Measurements from ENCODE around the gene CSNK1D. TPM values are rescaled to one million over a fixed set of nuclear protein-coding genes. Genes with fewer than 3 reads are reported as not detected.
A peak's percentile ranks its signal among the peaks of the same experiment; 100 is the strongest.

The CSNK1D gene
- total RNA-seq, 4 donors from 2014 or later: 52.3 to 142 (median 58.8) TPM

DNA sequence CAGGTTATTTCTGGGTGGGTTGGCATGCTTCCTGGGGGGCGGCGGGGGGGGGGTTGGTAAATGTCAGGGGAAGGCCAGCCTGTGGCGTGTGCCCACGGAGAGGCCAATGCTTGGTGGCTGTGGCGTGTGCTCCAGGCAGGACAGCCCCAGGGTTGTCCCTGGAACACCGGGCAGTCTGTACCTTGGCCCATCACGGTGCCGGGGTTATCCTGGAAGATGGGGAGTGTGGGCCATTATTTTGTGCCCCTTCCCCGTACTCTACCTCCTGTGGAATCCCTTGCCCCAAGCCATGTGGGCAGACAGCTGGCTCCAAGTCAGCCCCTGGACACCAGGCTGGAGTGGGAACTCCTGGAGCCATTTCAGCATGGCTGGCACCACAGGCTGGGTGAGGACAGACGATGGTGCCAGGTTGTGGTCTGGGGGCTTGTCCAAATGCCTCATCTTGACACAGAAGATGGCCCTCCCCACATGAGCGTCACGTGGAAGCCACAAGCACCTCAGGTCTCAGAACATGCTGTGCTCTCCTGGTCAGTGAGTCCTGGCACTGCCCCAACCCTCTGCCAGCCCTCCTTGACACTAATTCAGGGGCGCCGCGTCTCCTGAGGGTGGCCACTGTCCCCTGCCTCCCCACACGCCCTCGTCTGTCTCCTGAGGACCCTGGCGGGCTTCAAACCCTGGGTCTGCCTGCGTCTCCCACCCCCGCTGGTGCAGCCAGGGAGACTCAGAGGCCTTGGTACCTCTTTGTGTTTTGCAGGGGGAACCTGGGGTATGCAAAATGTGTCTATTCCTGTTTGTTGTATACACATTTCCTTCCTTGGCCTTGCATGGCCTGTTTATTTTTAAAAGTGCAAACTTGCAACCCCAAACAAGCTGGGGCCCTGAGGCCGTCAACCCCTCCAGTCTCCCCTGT is 40.4 kb downstream of the CSNK1D start:
- Histone ChIP-seq H3K4me3 (no peak overlapping the region), H3K4me1 (peaks cover 81% of the 10 kb centered on the region), H3K9me3 (no peaks in the 10 kb centered on the region), H3K27ac (no peak overlapping the region), H3K27me3 (peaks cover 23% of the 10 kb centered on the region), H3K36me3 (no peaks in the 10 kb centered on the region)
- peak in 1 of 2 donors; percentile 60 for DNase-seq (ENCODE audit: low spot score in 2 of 2)
- 78% methylated on average over 10 of the region's 21 CpGs for WGBS
- no peak for TF ChIP-seq POLR2AphosphoS5 (IDR thresholded peaks at IDR 0.05)
- TF ChIP-seq, protein P1, sequence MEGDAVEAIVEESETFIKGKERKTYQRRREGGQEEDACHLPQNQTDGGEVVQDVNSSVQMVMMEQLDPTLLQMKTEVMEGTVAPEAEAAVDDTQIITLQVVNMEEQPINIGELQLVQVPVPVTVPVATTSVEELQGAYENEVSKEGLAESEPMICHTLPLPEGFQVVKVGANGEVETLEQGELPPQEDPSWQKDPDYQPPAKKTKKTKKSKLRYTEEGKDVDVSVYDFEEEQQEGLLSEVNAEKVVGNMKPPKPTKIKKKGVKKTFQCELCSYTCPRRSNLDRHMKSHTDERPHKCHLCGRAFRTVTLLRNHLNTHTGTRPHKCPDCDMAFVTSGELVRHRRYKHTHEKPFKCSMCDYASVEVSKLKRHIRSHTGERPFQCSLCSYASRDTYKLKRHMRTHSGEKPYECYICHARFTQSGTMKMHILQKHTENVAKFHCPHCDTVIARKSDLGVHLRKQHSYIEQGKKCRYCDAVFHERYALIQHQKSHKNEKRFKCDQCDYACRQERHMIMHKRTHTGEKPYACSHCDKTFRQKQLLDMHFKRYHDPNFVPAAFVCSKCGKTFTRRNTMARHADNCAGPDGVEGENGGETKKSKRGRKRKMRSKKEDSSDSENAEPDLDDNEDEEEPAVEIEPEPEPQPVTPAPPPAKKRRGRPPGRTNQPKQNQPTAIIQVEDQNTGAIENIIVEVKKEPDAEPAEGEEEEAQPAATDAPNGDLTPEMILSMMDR (IDR thresholded peaks at IDR 0.05): no peak
- TF ChIP-seq POLR2A (IDR thresholded peaks at IDR 0.05): no peak
- TF ChIP-seq EP300 (IDR thresholded peaks at IDR 0.05): no peak

DNA sequence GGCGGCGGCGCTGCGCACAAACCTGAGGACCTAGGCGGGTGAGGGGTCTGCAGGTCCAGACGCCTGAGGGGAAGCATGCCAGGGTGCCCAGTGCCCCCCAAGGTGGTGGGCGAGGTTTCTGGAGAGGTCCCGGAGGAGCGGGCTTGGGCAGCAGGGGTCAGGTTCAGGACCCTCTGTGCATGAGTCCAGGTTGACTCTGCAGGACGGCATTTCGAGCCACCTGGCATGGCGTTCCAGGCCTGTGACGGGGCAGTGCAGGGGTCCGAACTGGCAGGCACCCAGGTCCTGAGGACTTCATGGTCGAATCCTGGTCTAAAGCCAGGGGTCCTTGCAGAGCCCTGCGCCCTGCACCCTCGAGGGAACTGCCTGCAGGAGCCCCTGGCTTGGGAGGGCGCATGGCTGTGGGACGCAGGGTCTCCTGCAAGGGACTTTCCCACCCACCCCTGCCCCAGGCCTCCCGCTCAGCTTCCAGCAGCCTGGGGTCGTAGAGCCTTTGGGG is 41.1 kb downstream of the CSNK1D start:
- TF ChIP-seq, protein P1 (IDR thresholded peaks at IDR 0.05): no peak
- TF ChIP-seq EP300 (IDR thresholded peaks at IDR 0.05): no peak
- no peak for TF ChIP-seq POLR2AphosphoS5 (IDR thresholded peaks at IDR 0.05)
- no peak for TF ChIP-seq POLR2A (IDR thresholded peaks at IDR 0.05)
- no peaks in the 10 kb centered on the region for H3K36me3 ChIP-seq
- peaks cover 26% of the 10 kb centered on the region for H3K27me3 ChIP-seq
- WGBS: 80% methylated on average over 2 of the region's 21 CpGs
- peak overlapping the region; percentile 61 for H3K4me3 ChIP-seq
- peak overlapping the region; percentile 78 for H3K27ac ChIP-seq
- peaks cover 76% of the 10 kb centered on the region for H3K4me1 ChIP-seq
- peak in 1 of 2 donors; percentile 78 for DNase-seq (ENCODE audit: low spot score in 2 of 2)
- no peaks in the 10 kb centered on the region for H3K9me3 ChIP-seq

- H3K27me3 ChIP-seq: peaks cover 26% of the 10 kb centered on the region
- H3K4me3 ChIP-seq: peak overlapping the region; percentile 61
- TF ChIP-seq POLR2A (IDR thresholded peaks at IDR 0.05) (no peak), EP300 (IDR thresholded peaks at IDR 0.05) (no peak), POLR2AphosphoS5 (IDR thresholded peaks at IDR 0.05) (no peak)
- TF ChIP-seq, protein P1 (IDR thresholded peaks at IDR 0.05): no peak
- 6% methylated on average over 19 of the region's 42 CpGs for WGBS
- DNase-seq (ENCODE audit: low spot score in 2 of 2): peak; percentile 85 to 87
- peak overlapping the region; percentile 78 for H3K27ac ChIP-seq
- H3K4me1 ChIP-seq: peaks cover 69% of the 10 kb centered on the region
- no peaks in the 10 kb centered on the region for H3K36me3 ChIP-seq
- H3K9me3 ChIP-seq: no peaks in the 10 kb centered on the region
Observed at GRCh38 chr17:82231562-82232321, 41.8 kb downstream of the CSNK1D start.

GRCh38 chr17:82231312-82231561 is 42.3 kb downstream of the CSNK1D start:
- no CpG with 5 or more reads among the region's 18 CpGs for WGBS
- peak overlapping the region; percentile 61 for H3K4me3 ChIP-seq
- H3K4me1 ChIP-seq: peaks cover 64% of the 10 kb centered on the region
- no peaks in the 10 kb centered on the region for H3K9me3 ChIP-seq
- H3K36me3 ChIP-seq: no peaks in the 10 kb centered on the region
- peaks cover 26% of the 10 kb centered on the region for H3K27me3 ChIP-seq
- H3K27ac ChIP-seq: peak overlapping the region; percentile 78
- TF ChIP-seq, protein P1 (IDR thresholded peaks at IDR 0.05): no peak
- TF ChIP-seq EP300 (IDR thresholded peaks at IDR 0.05): no peak
- no peak for TF ChIP-seq POLR2A (IDR thresholded peaks at IDR 0.05)
- no peak for TF ChIP-seq POLR2AphosphoS5 (IDR thresholded peaks at IDR 0.05)
- DNase-seq (ENCODE audit: low spot score in 2 of 2): no peak

Data from suprapubic skin (tissue), 4 donors.